ENCODE results near the gene ZFHX2. TPM values are rescaled to one million over a fixed set of nuclear protein-coding genes. Genes with fewer than 3 reads are reported as not detected.

The ZFHX2 gene
- total RNA-seq, 1 donor from 2014 or later: 27.3 TPM

- no peaks in the 10 kb centered on the region for H3K27me3 Mint-ChIP-seq (ENCODE audit: low read depth, unreplicated experiment)
- TF ChIP-seq EZH2 (IDR thresholded peaks at IDR 0.05; ENCODE audit: insufficient read depth, low read length) (no peak), CTCF (IDR thresholded peaks at IDR 0.05; ENCODE audit: insufficient read depth, low read depth, low read length) (peak; percentile 85)
- H3K4me1 Mint-ChIP-seq (ENCODE audit: low read depth, unreplicated experiment): peaks cover 22% of the 10 kb centered on the region
- H3K36me3 ChIP-seq (ENCODE audit: insufficient read depth, low read length): peaks cover 3% of the 10 kb centered on the region
- H3K79me2 ChIP-seq (ENCODE audit: insufficient read depth, low read length): peaks cover 16% of the 10 kb centered on the region
- no peak overlapping the region for H3K4me3 ChIP-seq (ENCODE audit: insufficient read depth, low read depth, low read length)
- H3K4me3 Mint-ChIP-seq (ENCODE audit: unreplicated experiment): no peak overlapping the region
- no peak overlapping the region for H3K9ac ChIP-seq (ENCODE audit: low read length)
- H4K20me1 ChIP-seq (ENCODE audit: insufficient read depth, low read length): peaks cover 3% of the 10 kb centered on the region
- FAIRE-seq (no peak), DNase-seq (ENCODE audit: low read depth) (no peak)
- H3K27ac ChIP-seq (ENCODE audit: low read depth, low read length): no peak overlapping the region
- peak overlapping the region; percentile 53 for H3K27ac Mint-ChIP-seq (ENCODE audit: unreplicated experiment)
- no peak overlapping the region for H3K4me2 ChIP-seq (ENCODE audit: low read length)
- H3K9me3 ChIP-seq (ENCODE audit: insufficient read depth, low read depth, low read length): no peaks in the 10 kb centered on the region
- peaks cover 7% of the 10 kb centered on the region for H3K36me3 Mint-ChIP-seq (ENCODE audit: low read depth, unreplicated experiment)
- H3K27me3 ChIP-seq (ENCODE audit: insufficient read depth, low read length): no peaks in the 10 kb centered on the region
- H3K9me3 Mint-ChIP-seq (ENCODE audit: unreplicated experiment): no peaks in the 10 kb centered on the region
- peaks cover 8% of the 10 kb centered on the region for H3K4me1 ChIP-seq (ENCODE audit: insufficient read depth, low read length)
- H2AFZ ChIP-seq (ENCODE audit: low read depth, low read length): no peak overlapping the region
These were observed 7.7 kb upstream of the ZFHX2 start for GRCh38 chr14:23559010-23559925.

DNA sequence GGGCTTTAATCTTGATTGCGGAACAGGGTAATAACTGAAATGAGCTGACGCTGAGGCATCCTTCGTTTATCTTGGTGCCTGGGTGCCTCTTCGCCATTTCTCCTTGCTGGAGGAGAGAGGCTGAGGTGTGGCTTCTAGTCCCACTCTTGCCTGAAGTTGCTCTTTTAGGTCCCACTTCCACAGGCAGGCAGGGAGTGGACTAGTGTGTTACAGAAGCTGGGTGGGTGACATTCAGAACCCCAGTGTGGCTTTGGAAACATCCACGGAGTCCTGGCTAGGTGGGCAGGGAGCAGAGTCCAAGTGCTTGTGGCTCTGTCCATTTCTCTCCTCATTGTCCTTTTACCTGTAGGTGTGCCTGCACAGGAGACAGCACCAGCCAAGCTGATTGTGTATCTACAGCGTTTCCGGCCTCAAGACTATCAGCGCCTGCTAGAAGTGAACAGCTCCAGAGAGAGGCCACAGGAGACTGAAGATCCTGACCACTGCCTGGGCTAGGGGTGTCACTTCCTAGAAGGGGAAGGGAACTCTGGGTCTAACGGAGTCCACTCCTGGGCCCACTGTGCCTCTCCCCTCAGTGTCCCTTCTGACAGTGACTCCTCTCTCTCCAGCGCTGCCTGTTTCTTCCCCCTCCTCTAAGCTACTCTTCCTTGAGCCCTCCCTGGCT is 6.9 kb upstream of the ZFHX2 start:
- H3K27ac Mint-ChIP-seq (ENCODE audit: unreplicated experiment): peak overlapping the region; percentile 53
- Histone ChIP-seq H3K79me2 (ENCODE audit: insufficient read depth, low read length) (peaks cover 16% of the 10 kb centered on the region), H3K36me3 (ENCODE audit: insufficient read depth, low read length) (peaks cover 3% of the 10 kb centered on the region), H3K4me2 (ENCODE audit: low read length) (no peak overlapping the region), H3K4me3 (ENCODE audit: insufficient read depth, low read depth, low read length) (no peak overlapping the region), H3K27ac (ENCODE audit: low read depth, low read length) (no peak overlapping the region), H2AFZ (ENCODE audit: low read depth, low read length) (no peak overlapping the region), H4K20me1 (ENCODE audit: insufficient read depth, low read length) (peaks cover 3% of the 10 kb centered on the region), H3K9ac (ENCODE audit: low read length) (peak overlapping the region; percentile 25), H3K4me1 (ENCODE audit: insufficient read depth, low read length) (peaks cover 8% of the 10 kb centered on the region), H3K9me3 (ENCODE audit: insufficient read depth, low read depth, low read length) (no peaks in the 10 kb centered on the region), H3K27me3 (ENCODE audit: insufficient read depth, low read length) (no peaks in the 10 kb centered on the region)
- no peaks in the 10 kb centered on the region for H3K27me3 Mint-ChIP-seq (ENCODE audit: low read depth, unreplicated experiment)
- peak overlapping the region; percentile 93 for H3K4me3 Mint-ChIP-seq (ENCODE audit: unreplicated experiment)
- TF ChIP-seq EZH2 (IDR thresholded peaks at IDR 0.05; ENCODE audit: insufficient read depth, low read length) (no peak), CTCF (IDR thresholded peaks at IDR 0.05; ENCODE audit: insufficient read depth, low read depth, low read length) (no peak)
- DNase-seq (ENCODE audit: low read depth) (no peak), FAIRE-seq (no peak)
- H3K9me3 Mint-ChIP-seq (ENCODE audit: unreplicated experiment): no peaks in the 10 kb centered on the region
- peaks cover 7% of the 10 kb centered on the region for H3K36me3 Mint-ChIP-seq (ENCODE audit: low read depth, unreplicated experiment)
- peaks cover 22% of the 10 kb centered on the region for H3K4me1 Mint-ChIP-seq (ENCODE audit: low read depth, unreplicated experiment)

Measured in astrocyte (in vitro differentiated cells and primary cell).